ENCODE measurements around the gene SLC9A9.

DNA sequence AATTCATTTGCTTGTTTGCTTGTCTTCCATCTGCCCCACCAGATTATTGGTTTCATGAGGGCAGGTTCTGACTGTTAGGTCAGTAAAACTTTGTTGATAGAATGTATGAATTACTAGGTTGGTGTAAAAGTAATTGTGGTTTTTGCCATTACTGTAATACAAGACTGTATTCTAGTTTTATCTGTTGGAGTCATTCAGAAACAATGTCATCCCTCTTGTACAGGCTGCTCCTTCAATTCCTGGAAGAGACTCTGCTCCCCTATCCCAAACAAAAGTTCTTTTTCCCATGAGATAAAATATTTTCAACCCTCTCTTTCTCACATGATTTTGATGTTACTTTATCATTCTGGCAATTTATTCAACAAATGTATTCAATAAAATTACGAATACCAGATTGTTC lies 613.7 kb downstream of the SLC9A9 start:
- TF ChIP-seq POLR2A (IDR thresholded peaks at IDR 0.05; ENCODE audit: low read length) (no peak), GATA1 (IDR thresholded peaks at IDR 0.05; ENCODE audit: low read depth, low read length) (no peak)
